ENCODE measurements around the gene MOB3C.

MOB3C gene

DNA sequence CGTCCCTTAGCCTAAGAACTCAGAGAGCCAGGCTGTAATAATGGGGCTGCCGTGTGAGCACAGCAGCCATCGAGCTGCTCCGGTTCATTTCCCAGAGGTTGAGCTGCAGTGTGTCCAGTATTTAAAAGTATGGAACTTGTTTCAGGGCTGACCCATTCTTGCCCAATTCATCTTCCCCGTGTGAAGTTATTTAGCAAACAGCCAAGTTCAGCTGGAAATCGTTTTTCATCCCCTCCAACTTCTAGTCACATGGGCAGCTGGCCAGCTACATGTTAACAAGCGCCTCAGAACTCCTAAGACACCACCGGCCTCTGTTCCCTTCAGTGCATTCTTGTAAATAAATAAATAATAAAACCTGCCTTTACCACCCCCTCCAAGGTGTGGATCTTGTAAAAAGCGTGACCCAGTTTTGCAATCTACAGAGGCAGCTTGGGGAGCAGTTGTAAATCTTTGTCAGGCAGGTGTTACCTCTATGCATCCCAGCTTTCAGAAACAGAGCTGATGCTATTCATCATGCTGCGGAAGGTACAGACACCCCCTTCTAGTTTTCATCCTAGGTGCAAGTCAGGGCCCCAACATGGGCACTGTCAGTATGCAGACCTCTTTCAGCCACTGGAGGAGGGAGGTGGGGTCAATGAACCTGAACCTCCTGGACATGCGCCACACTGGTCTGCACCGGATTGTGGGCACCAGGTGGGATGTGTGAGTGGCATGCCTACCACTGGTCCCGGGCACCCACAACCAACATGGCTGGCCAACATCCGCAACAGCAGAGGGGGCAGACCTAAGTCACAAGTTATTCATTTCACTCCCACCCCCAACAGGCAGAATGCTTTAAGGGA, 46.5 kb downstream of the MOB3C start:
- no peak for DNase-seq

DNA sequence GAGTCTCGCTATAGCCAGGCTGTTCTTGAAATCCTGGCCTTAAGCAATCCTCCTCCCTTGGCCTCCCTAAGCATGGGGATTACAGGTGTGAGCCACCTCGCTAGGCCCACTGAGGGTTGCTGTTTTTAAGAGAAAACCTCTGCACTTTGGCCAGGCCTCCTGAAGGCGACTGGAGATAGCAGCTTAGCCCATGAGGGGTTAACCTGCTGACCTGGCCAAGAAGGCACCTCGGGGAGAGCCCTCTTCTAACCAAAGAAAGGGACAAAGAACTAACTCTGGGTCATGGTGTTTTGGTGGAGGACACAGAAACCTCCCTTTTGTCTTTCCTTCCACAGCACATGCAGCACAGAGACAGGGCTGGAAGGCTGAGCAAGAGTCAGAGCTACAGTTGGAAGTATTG, 47.5 kb downstream of the MOB3C start:
- DNase-seq, result no peak

DNA sequence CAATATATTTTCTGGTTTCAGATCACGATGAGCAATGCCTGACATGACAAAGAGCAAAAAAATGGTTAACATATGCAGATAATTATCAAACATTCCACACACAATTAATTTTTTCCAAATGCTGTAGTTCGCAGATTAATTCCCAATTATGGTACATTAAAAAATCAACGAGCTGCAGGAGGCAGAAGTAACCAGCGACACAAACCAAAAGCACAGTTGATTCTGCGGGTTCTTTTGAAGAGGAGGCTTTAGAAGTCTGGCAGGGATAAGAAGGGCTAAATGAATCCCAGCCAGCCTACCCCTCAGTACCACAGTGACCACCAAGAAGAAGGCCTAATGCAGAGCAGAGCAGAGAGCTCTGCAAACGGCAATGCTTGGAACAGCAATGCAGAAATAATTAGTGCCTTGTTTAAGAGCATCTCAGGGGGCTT, 48.1 kb downstream of the MOB3C start:
- DNase-seq, result no peak

DNA sequence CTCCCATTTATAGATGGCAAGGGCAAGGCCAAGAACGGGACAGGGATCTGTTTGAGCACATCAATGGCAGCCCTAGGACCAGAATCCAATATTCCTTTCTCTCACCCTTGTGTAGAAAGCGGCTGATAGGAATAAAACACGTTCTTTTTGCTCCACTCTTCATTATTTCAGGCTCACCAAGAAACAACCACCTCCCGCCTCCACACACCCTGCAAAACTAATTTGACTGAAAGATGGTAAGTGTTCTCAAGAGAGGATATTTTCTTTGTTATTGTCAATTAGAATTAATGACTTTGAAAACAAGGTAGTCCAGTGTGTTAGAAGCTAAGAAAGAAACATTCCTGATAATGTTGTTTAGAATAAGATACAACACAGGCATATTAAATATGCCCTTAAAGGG, 53.3 kb downstream of the MOB3C start:
- no peak for DNase-seq

DNA sequence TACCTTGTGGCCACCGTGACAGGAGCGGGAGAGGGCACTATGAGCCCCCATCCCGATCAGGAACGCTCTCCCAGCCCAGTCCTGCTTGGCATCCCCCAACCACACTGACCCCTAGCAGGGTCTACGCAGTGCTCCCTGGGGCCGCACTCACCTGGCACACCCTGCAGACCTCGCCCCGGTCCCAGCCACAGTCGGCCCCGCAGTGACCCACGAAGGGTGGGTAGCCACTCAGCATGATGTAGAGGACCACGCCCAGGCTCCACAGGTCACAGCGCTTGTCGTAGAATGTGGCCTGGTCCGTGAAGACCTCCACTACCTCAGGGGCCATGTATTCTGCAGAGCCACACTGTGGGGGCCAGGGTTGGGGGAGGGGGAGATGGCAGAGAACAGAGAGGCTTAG, 54.1 kb downstream of the MOB3C start:
- DNase-seq, result no peak

DNA sequence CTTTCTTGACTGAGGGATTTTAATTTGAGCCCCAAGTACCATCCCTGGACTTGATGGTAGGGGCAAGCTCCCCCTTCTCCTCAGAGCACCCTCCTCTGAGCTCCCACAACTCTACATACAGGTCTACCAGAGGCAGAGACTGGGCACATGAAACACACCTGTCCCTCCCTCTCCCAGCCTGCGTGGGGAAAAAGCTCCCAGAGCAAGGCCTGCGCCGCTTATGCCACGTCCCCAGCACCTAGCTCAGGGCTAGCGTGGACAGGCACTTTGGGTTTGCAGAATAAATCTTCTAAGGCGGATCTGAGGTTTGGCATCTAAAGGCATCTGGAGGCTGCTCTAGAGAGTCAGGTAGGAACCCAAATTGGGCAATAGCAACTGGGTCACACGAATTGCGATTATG, 57.6 kb downstream of the MOB3C start:
- no peak for DNase-seq

DNA sequence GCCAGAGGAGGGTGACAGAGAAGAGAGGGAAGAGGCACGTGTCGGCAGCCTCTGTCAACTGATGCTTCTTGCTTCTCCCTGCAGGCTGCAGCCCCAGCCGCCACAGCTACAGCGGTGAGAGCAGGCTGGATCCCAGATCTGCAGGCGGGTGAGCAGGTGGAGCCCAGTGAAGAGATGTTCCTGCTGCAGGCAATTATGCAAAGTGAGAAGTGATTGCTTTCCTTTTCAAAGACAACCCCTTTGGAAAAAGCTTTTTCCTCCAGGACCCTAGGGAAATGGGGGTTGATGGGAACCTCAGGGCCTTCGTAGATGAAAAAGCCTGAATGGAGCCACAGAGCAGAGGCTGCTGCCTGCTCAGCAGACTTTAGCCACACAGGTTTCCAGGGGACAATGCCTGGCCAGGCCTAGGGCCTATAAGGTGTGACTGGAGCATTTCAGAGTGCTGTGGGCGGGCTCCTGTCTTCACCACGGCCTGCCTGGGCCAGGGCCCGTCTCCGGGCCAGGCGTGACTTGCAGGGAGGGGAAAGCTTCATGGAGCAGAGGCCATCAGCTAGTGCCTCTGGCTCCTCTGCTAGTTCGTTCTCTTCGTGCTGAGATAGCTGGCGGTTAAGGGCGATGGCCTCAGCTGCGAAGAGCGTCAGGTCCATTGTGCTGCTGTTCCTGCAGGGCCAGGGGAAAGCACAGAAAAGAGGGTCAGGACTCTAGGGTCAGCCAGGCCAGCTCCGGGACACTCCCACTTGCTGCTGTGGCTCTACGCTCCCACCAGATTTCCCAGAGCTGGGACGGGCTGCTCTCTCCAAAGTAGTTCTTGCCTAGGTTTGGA, 58.3 kb downstream of the MOB3C start:
- no peak for DNase-seq

All from activated naive CD4-positive, alpha-beta T cell treated with Interleukin-2 at 50 U/mL for 16 hours (primary cell).